GM12878 (cell line): ENCODE results near the gene JAG1. TPM values are rescaled to one million over a fixed set of nuclear protein-coding genes. Genes with fewer than 3 reads are reported as not detected.

Experiments
- BACH1 ChIP-seq: fragments of 450-650 bp; IDR thresholded peaks from 2 replicates; pipeline ENCODE4 v1.6.1; 2017; ENCODE audit warnings: mild to moderate bottlenecking, borderline replicate concordance
- BHLHE40 ChIP-seq, 2 experiments: fragments of 450-650 bp in 1 of 2; IDR thresholded peaks; 2 replicates each; pipeline ENCODE4 v1.6.1; 2011 to 2017; ENCODE audit warnings: low read depth in 2 of 2, borderline replicate concordance in 1 of 2, improper control_type of control experiment in 1 of 2, low read length in 1 of 2, mild to moderate bottlenecking in 1 of 2
- CBFB ChIP-seq: IDR thresholded peaks from 2 replicates; pipeline ENCODE4 v1.6.1; 2016; ENCODE audit warnings: antibody characterized with exemption, low read depth
- CTCF ChIP-seq, 3 experiments: IDR thresholded peaks in 2 of 3; conservative IDR thresholded peaks in 1 of 3; 2 replicates each; pipeline ENCODE4 v1.5.1; 2011; ENCODE audit warnings: low read depth in 3 of 3, low read length in 3 of 3, mild to moderate bottlenecking in 3 of 3, control low read depth in 2 of 3, moderate library complexity in 2 of 3, inconsistent platforms in 1 of 3, mixed read lengths in 1 of 3; ENCODE audit not compliant: control insufficient read depth in 2 of 3, insufficient read depth in 1 of 3; ENCODE audit errors: extremely low read depth in 1 of 3
- E4F1 ChIP-seq: fragments of 450-650 bp; IDR thresholded peaks from 2 replicates; pipeline ENCODE4 v1.6.1; 2018; ENCODE audit warnings: borderline replicate concordance, mild to moderate bottlenecking; ENCODE audit not compliant: partially characterized antibody
- EGR1 ChIP-seq, 2 experiments: IDR thresholded peaks; 1 replicate in 1 of 2; 2 replicates in 1 of 2; pipeline ENCODE4 v1.6.1; 2011 to 2012; ENCODE audit warnings: low read depth in 2 of 2, low read length in 2 of 2, borderline replicate concordance in 1 of 2, mild to moderate bottlenecking in 1 of 2, moderate library complexity in 1 of 2
- ELK1 ChIP-seq: IDR thresholded peaks from 2 replicates; pipeline ENCODE4 v1.6.1; 2012; ENCODE audit warnings: low read depth, low read length, improper control_type of control experiment
- EP300 ChIP-seq, 2 experiments: fragments of 150-350 bp in 1 of 2; IDR thresholded peaks; 2 replicates each; pipeline ENCODE4 v1.6.1; 2011 to 2012; ENCODE audit warnings: low read depth in 2 of 2, low read length in 2 of 2, borderline replicate concordance in 1 of 2, improper control_type of control experiment in 1 of 2, inconsistent platforms in 1 of 2; ENCODE audit not compliant: control insufficient read depth in 1 of 2
- EZH2 ChIP-seq: IDR thresholded peaks from 2 replicates; pipeline ENCODE4 v1.6.1; 2012; ENCODE audit warnings: low read depth, mild to moderate bottlenecking, control low read depth, inconsistent platforms, low read length, borderline replicate concordance; ENCODE audit not compliant: control insufficient read depth
- HCFC1 ChIP-seq: fragments of 150-350 bp; IDR thresholded peaks from 2 replicates; pipeline ENCODE4 v1.6.1; 2014; ENCODE audit warnings: low read length
- IRF4 ChIP-seq: IDR thresholded peaks from 2 replicates; pipeline ENCODE4 v1.6.1; 2011; ENCODE audit warnings: low read depth, low read length
- NFXL1 ChIP-seq: fragments of 450-650 bp; IDR thresholded peaks from 2 replicates; pipeline ENCODE4 v1.6.1; 2017; ENCODE audit warnings: antibody characterized with exemption, mild to moderate bottlenecking, borderline replicate concordance
- NFYA ChIP-seq: IDR thresholded peaks from 2 replicates; pipeline ENCODE4 v1.6.1; 2011; ENCODE audit warnings: low read depth, mild to moderate bottlenecking, low read length, improper control_type of control experiment, borderline replicate concordance
- NR2C2 ChIP-seq: IDR thresholded peaks from 2 replicates; pipeline ENCODE4 v1.6.1; 2011; ENCODE audit warnings: borderline replicate concordance, low read depth; ENCODE audit not compliant: control insufficient read depth, insufficient read length
- PML ChIP-seq: IDR thresholded peaks from 2 replicates; pipeline ENCODE4 v1.6.1; 2012; ENCODE audit warnings: low read length, inconsistent platforms
- POLR2AphosphoS2 ChIP-seq: IDR thresholded peaks from 2 replicates; pipeline ENCODE4 v1.6.1; 2011; ENCODE audit warnings: low read depth, mild to moderate bottlenecking, low read length, improper control_type of control experiment, moderate library complexity
- RBBP5 ChIP-seq: fragments of 200-600 bp; sonication (generic); conservative IDR thresholded peaks from 2 replicates; pipeline ENCODE4 v1.6.1; 2016
- SIN3A ChIP-seq: IDR thresholded peaks from 2 replicates; pipeline ENCODE4 v1.6.1; 2012; ENCODE audit warnings: low read depth, low read length, improper control_type of control experiment
- SMAD1 ChIP-seq: fragments of 450-650 bp; IDR thresholded peaks from 2 replicates; pipeline ENCODE4 v1.6.1; 2018; ENCODE audit warnings: mild to moderate bottlenecking, low read depth; ENCODE audit not compliant: partially characterized antibody
- SREBF2 ChIP-seq: IDR thresholded peaks from 2 replicates; pipeline ENCODE4 v1.6.1; 2012; ENCODE audit warnings: mild to moderate bottlenecking, low read length
- TAF1 ChIP-seq: IDR thresholded peaks from 2 replicates; pipeline ENCODE4 v1.6.1; 2011; ENCODE audit warnings: mild to moderate bottlenecking, low read depth, low read length, borderline replicate concordance
- YBX1 ChIP-seq: fragments of 450-650 bp; IDR thresholded peaks from 2 replicates; pipeline ENCODE4 v1.6.1; 2016; ENCODE audit warnings: antibody characterized with exemption
- ZZZ3 ChIP-seq: IDR thresholded peaks from 2 replicates; pipeline ENCODE4 v1.6.1; 2011; ENCODE audit warnings: low read depth; ENCODE audit not compliant: control insufficient read depth, insufficient read length
- polyA plus RNA-seq, 11 experiments: library from polyadenylated mRNA; depleted of rRNA in 4 of 11; unstranded in 6 of 11; stranded (reverse) in 5 of 11; fragments of >200 nt; fragmentation: Nextera tagmentation in 4 of 11; fragmentation: Illumina TruSeq in 1 of 11; extraction: Ambion mirVana in 4 of 11; extraction: Trizol in 1 of 11; gene quantifications; 1 replicate in 1 of 11; 2 replicates in 10 of 11; pipeline versions ENCODE4 v1.2.1 to v1.2.3, GENCODE V29; 2011 to 2016; ENCODE audit warnings: inconsistent platforms in 2 of 11, missing spikeins in 2 of 11, low read depth in 1 of 11
- total RNA-seq, 4 experiments: library from RNA; depleted of rRNA in 3 of 4; stranded (reverse); fragments of >200 nt in 3 of 4; fragmentation: Illumina TruSeq in 1 of 4; extraction: Trizol in 1 of 4; gene quantifications; 2 replicates each; pipeline versions ENCODE4 v1.2.1 to v1.2.3, GENCODE V29; 2013 to 2021

Gene JAG1
- total and polyA plus RNA-seq, 10 of the 15 experiments (the other 5 are each of a cell fraction or from before 2014, with no cell fraction given) = 0.66 to 6.9 (median 1.8) TPM

GRCh38 chr20:10673842-10674683 is at the start of gene JAG1 (continued):
- TF ChIP-seq TAF1 (peak; percentile 29; the same call in 1 of the 2 replicates), HCFC1 (no peak), NR2C2 (no peak), NFYA (no peak), CTCF (IDR thresholded peaks at IDR 0.05 in 2 of 3, conservative IDR thresholded peaks at IDR 0.05 in 1 of 3; ENCODE audit: control insufficient read depth in 2 of 3, extremely low read depth in 1 of 3, insufficient read depth in 1 of 3, low read depth in 3 of 3, low read length in 3 of 3) (no peak), YBX1 (no peak), SIN3A (0 out of 2 replicates have a peak, but pooled peaks have one; percentile 33), BACH1 (peak; percentile 71; the same call in 1 of the 2 replicates), SMAD1 (no peak), ZZZ3 (no peak), IRF4 (no peak), BHLHE40 (IDR thresholded peaks at IDR 0.05; ENCODE audit: borderline replicate concordance in 1 of 2, low read depth in 2 of 2, low read length in 1 of 2) (peak; percentile 5 to 56; a peak in 3 of 4 replicates), SREBF2 (no peak), PML (no peak), E4F1 (no peak), ELK1 (no peak), NFXL1 (0 out of 2 replicates have a peak, but pooled peaks have one; percentile 37), CBFB (no peak), EZH2 (no peak), RBBP5 (no peak), POLR2AphosphoS2 (no peak), EP300 (IDR thresholded peaks at IDR 0.05; ENCODE audit: borderline replicate concordance in 1 of 2, control insufficient read depth in 1 of 2, low read depth in 2 of 2, low read length in 2 of 2) (no peak), EGR1 (IDR thresholded peaks at IDR 0.05; ENCODE audit: borderline replicate concordance in 1 of 2, low read depth in 2 of 2, low read length in 2 of 2) (no peak)
